HUES64 (cell line): Measurements from ENCODE around the gene UTF1.

Experiments used
- H3K27ac ChIP-seq: 2 replicates; pipeline ENCODE4 v1.7.0; 2013; ENCODE audit warnings: low read depth, low read length, inconsistent platforms
- H3K27me3 ChIP-seq: 2 replicates; pipeline ENCODE4 v1.6.1; 2013; ENCODE audit warnings: mild to moderate bottlenecking, low read length; ENCODE audit not compliant: insufficient read depth
- H3K36me3 ChIP-seq: 2 replicates; pipeline ENCODE4 v1.6.1; 2013; ENCODE audit warnings: mild to moderate bottlenecking, low read length; ENCODE audit not compliant: insufficient read depth
- H3K4me1 ChIP-seq: 2 replicates; pipeline ENCODE4 v1.6.1; 2013; ENCODE audit warnings: mild to moderate bottlenecking, low read length, moderate library complexity; ENCODE audit not compliant: insufficient read depth
- H3K4me3 ChIP-seq: 2 replicates; pipeline ENCODE4 v1.5.1; 2013; ENCODE audit warnings: mild to moderate bottlenecking, low read length, moderate library complexity
- H3K9ac ChIP-seq: 2 replicates; pipeline ENCODE4 v1.6.1; 2013; ENCODE audit warnings: mild to moderate bottlenecking, low read depth, low read length
- H3K9me3 ChIP-seq: 2 replicates; pipeline ENCODE4 v1.6.1; 2013; ENCODE audit warnings: low read depth, low read length; ENCODE audit not compliant: insufficient read depth
- WGBS: fragments of 150-250, 120-280 bp; methylation state at CpG from one replicate; pipeline ENCODE4 v1.1.7; 2013; ENCODE audit warnings: missing lambda C conversion rate; 5-methylcytosine and 5-hydroxymethylcytosine counted together

The UTF1 gene

GRCh38 chr10:133238466-133238804 lies 8.4 kb downstream of the UTF1 start:
- peak overlapping the region; percentile 57 for H3K4me3 ChIP-seq
- 3% methylated on average over 15 of the region's 15 CpGs for WGBS
- H3K4me1 ChIP-seq, result peaks cover 4% of the 10 kb centered on the region; the same call in 1 of the 2 replicates
- no peaks in the 10 kb centered on the region for H3K9me3 ChIP-seq
- peak overlapping the region; percentile 72 for H3K9ac ChIP-seq
- H3K36me3 ChIP-seq, result no peaks in the 10 kb centered on the region
- H3K27me3 ChIP-seq, result peaks cover 56% of the 10 kb centered on the region
- no peak overlapping the region for H3K27ac ChIP-seq

GRCh38 chr10:133239990-133240389 lies 10.0 kb downstream of the UTF1 start:
- Histone ChIP-seq H3K4me1 (peaks cover 4% of the 10 kb centered on the region; the same call in 1 of the 2 replicates), H3K9me3 (no peaks in the 10 kb centered on the region), H3K9ac (no peak overlapping the region), H3K36me3 (no peaks in the 10 kb centered on the region), H3K27ac (no peak overlapping the region), H3K4me3 (no peak overlapping the region), H3K27me3 (peaks cover 46% of the 10 kb centered on the region)
- WGBS, result 94% methylated on average over 15 of the region's 15 CpGs

- Histone ChIP-seq H3K27me3 (peaks cover 29% of the 10 kb centered on the region), H3K4me1 (peaks cover 4% of the 10 kb centered on the region; the same call in 1 of the 2 replicates), H3K27ac (no peak overlapping the region), H3K36me3 (no peaks in the 10 kb centered on the region), H3K9ac (no peak overlapping the region), H3K4me3 (no peak overlapping the region), H3K9me3 (no peaks in the 10 kb centered on the region)
- WGBS, result 93% methylated on average over 25 of the region's 25 CpGs
Observed at GRCh38 chr10:133241501-133242205, 11.6 kb downstream of the UTF1 start.

GRCh38 chr10:133242611-133243356 lies 12.8 kb downstream of the UTF1 start:
- H3K36me3 ChIP-seq, result no peaks in the 10 kb centered on the region
- WGBS, result 93% methylated on average over 27 of the region's 27 CpGs
- H3K27me3 ChIP-seq, result peaks cover 18% of the 10 kb centered on the region
- H3K9ac ChIP-seq, result no peak overlapping the region
- H3K4me1 ChIP-seq, result peaks cover 9% of the 10 kb centered on the region
- H3K27ac ChIP-seq, result no peak overlapping the region
- H3K4me3 ChIP-seq, result no peak overlapping the region
- no peaks in the 10 kb centered on the region for H3K9me3 ChIP-seq

- H3K27ac ChIP-seq, result no peak overlapping the region
- WGBS, result 85% methylated on average over 14 of the region's 14 CpGs
- H3K4me1 ChIP-seq, result peaks cover 8% of the 10 kb centered on the region
- no peaks in the 10 kb centered on the region for H3K9me3 ChIP-seq
- H3K4me3 ChIP-seq, result no peak overlapping the region
- H3K27me3 ChIP-seq, result peaks cover 10% of the 10 kb centered on the region
- no peak overlapping the region for H3K9ac ChIP-seq
- no peaks in the 10 kb centered on the region for H3K36me3 ChIP-seq
Observed at GRCh38 chr10:133243593-133243992, 13.6 kb downstream of the UTF1 start.

GRCh38 chr10:133245439-133246235 lies 15.6 kb downstream of the UTF1 start:
- H3K27me3 ChIP-seq, result peaks cover 6% of the 10 kb centered on the region
- no peak overlapping the region for H3K27ac ChIP-seq
- H3K9ac ChIP-seq, result no peak overlapping the region
- H3K9me3 ChIP-seq, result no peaks in the 10 kb centered on the region
- no peak overlapping the region for H3K4me3 ChIP-seq
- 76% methylated on average over 31 of the region's 33 CpGs for WGBS
- H3K36me3 ChIP-seq, result no peaks in the 10 kb centered on the region
- H3K4me1 ChIP-seq, result peaks cover 5% of the 10 kb centered on the region; the same call in 1 of the 2 replicates

- Histone ChIP-seq H3K9me3 (no peaks in the 10 kb centered on the region), H3K27ac (no peak overlapping the region), H3K4me1 (peaks cover 5% of the 10 kb centered on the region; the same call in 1 of the 2 replicates), H3K36me3 (no peaks in the 10 kb centered on the region), H3K27me3 (peaks cover 6% of the 10 kb centered on the region), H3K4me3 (no peak overlapping the region), H3K9ac (no peak overlapping the region)
- 86% methylated on average over 12 of the region's 12 CpGs for WGBS
Observed at GRCh38 chr10:133246236-133246626, 16.2 kb downstream of the UTF1 start.

GRCh38 chr10:133247681-133248333 lies 17.8 kb downstream of the UTF1 start:
- 84% methylated on average over 36 of the region's 36 CpGs for WGBS

GRCh38 chr10:133248334-133248715 lies 18.3 kb downstream of the UTF1 start:
- H3K36me3 ChIP-seq, result no peaks in the 10 kb centered on the region
- H3K4me3 ChIP-seq, result no peak overlapping the region
- no peak overlapping the region for H3K9ac ChIP-seq
- H3K27me3 ChIP-seq, result peaks cover 6% of the 10 kb centered on the region; the same call in 1 of the 2 replicates
- H3K4me1 ChIP-seq, result peaks cover 5% of the 10 kb centered on the region; the same call in 1 of the 2 replicates
- H3K9me3 ChIP-seq, result no peaks in the 10 kb centered on the region
- WGBS, result 89% methylated on average over 12 of the region's 12 CpGs
- H3K27ac ChIP-seq, result no peak overlapping the region

More at GRCh38 chr10:133247681-133248333, 17.8 kb downstream of the UTF1 start:
- no peak overlapping the region for H3K9ac ChIP-seq
- H3K27me3 ChIP-seq, result peaks cover 6% of the 10 kb centered on the region; the same call in 1 of the 2 replicates
- H3K9me3 ChIP-seq, result no peaks in the 10 kb centered on the region
- H3K4me3 ChIP-seq, result no peak overlapping the region
- H3K27ac ChIP-seq, result no peak overlapping the region
- no peaks in the 10 kb centered on the region for H3K36me3 ChIP-seq
- H3K4me1 ChIP-seq, result peaks cover 5% of the 10 kb centered on the region; the same call in 1 of the 2 replicates

GRCh38 chr10:133249094-133249780 lies 19.2 kb downstream of the UTF1 start:
- no peak overlapping the region for H3K27ac ChIP-seq
- no peak overlapping the region for H3K4me3 ChIP-seq
- WGBS, result 74% methylated on average over 21 of the region's 21 CpGs
- H3K9me3 ChIP-seq, result no peaks in the 10 kb centered on the region
- H3K27me3 ChIP-seq, result peaks cover 6% of the 10 kb centered on the region; the same call in 1 of the 2 replicates
- no peaks in the 10 kb centered on the region for H3K36me3 ChIP-seq
- H3K4me1 ChIP-seq, result peaks cover 5% of the 10 kb centered on the region; the same call in 1 of the 2 replicates
- H3K9ac ChIP-seq, result no peak overlapping the region
